ENCODE results near the gene TENT5A.
"Not testable (repeated sequence)": the region's sequence is repeated elsewhere in the genome, so short reads cannot be mapped to it uniquely, and the experiment has no call there.

TENT5A gene

GRCh38 chr6:81749707-81750106 lies 2.8 kb downstream of the TENT5A start:
- no peak for DNase-seq

- no peak for DNase-seq
Measured at GRCh38 chr6:81748994-81749393, 3.5 kb downstream of the TENT5A start.

DNA sequence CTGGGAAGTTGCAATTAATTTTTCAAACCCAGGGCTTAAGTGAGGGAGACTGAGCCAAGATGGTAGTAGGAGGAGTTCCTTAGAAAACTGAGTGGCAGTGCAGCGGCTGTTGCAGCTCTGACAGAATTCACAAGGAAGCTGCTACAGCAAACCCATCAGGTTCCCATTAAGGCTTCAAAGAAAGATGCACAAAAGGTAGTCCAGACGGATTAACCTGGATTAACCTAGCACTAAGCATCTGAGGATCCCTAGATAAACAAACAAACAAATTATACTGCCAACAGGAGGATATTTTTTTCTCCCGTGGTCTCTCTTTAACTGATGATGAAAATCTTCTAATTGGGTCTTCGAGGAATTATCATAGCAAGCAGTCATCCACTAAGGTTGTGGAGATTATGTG lies 5.2 kb downstream of the TENT5A start:
- DNase-seq, result no peak

GRCh38 chr6:81744131-81744530 lies 8.3 kb downstream of the TENT5A start:
- no peak for DNase-seq

DNA sequence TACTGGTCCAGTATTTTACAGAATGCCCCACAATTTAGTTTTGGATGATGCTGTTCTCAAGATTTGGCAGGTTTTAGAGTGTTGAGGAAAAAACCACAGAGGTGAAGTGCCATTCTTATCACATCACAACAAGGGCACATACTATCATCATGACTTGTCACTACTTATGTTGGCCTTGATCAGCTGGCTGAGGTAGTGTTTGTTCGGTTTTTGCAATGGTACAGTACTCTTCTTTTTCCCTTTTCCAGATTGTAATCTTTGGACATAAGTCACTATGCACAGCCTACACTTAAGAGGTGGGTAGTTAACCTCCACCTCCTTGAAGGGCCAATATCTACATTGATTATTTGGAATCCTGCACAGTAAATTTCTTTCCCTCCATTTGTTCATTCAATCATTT lies 8.8 kb downstream of the TENT5A start:
- DNase-seq, result no peak

- no peak for DNase-seq
Measured at GRCh38 chr6:81741689-81742088, 10.8 kb downstream of the TENT5A start.

GRCh38 chr6:81740591-81740990 lies 11.9 kb downstream of the TENT5A start:
- not testable (repeated sequence) for DNase-seq

DNA sequence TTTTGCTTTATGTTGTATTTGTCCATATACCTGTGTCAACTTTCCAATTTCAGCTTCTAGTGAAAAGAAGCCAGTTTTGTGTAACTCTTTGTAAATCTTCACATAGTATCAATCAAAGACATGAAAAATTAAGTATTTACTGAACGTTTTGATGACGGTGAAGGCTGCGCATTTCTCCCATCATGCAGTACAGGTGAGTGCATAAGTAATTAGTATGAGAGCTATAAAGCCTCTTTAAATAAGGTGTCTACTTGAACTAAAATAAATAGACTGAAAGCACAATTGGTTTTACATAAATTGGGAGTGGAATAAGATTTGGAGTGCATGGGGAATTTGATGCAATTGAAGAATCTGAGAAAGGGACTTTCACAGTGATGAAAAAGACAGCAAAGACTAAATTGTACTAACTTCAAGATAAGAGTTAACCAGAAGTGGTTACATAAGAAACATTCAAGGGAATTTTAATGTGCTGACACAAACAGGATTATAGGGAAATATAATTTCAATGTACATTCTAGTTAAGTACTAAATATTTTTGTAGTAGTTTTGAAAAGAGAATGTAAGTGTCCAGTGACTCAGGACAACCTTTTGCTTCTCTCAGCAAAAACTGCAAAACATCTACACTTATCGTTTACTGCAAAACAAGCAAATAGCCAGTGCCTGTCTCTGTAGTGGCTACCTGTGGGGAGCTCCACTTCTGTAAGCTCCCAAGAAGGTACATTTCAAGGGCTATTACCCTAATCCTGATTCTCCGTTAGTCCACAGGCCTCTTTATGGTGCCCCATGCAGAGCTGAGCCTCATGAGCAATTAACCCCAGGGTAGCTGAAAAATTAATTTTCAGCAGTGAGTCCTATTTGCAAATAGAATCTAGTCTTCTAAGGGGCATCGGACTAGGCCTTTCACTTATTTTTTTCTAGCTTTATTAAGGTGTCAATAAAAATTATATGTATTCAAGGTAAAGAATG lies 13.0 kb downstream of the TENT5A start:
- no peak for DNase-seq

DNA sequence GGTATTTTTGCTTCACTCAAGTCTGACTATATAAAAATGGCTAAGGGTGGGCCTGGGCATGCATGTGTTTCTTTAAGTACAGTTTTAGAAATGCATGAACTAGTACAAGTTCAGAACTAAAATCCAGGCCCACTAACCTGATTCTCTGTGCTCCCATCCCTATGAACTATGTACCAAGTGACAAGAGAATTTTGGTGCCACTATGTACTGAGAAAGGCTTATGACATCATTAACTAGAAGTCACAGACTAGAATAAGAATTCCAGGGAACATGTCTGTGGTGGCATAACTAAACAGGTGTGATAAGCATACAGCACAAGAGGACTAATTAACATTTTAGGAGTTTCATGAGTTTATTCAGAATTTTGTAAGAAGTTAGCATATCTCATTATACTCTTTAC lies 16.1 kb downstream of the TENT5A start:
- no peak for DNase-seq

GRCh38 chr6:81735756-81736380 lies 16.6 kb downstream of the TENT5A start:
- DNase-seq, result no peak

DNA sequence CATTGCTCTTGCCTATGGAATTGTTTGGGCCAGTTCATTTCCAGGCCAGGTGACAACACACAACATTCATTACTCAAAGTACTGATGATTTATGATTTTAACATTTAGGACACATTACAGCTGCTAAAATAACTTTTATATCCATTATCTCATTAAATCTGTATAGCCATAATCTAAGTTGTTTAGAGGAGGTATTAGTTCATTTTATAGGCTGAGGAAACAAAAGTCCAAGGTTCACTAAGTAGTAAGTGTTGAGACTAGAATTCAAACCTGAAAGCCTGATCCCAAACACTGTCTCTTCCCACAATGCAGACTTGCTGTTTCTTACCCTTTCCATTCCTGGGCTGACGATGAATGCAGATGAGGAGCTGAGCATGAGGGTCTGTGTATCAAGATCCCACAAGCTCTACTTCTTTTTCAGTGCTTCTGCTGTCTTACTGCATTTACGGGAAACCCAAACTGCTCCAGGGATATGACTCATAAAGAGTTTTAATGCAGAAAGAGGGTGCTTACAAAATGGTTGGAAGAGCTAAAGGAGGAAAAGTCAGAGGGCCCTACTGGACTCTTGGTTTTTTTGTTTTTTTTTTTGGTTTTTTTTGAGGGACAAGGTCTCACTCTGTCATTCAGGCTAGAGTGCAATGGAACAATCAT lies 17.9 kb downstream of the TENT5A start:
- DNase-seq, result no peak

- no peak for DNase-seq
Measured at GRCh38 chr6:81734081-81734480, 18.4 kb downstream of the TENT5A start.

GRCh38 chr6:81731814-81732213 lies 20.7 kb downstream of the TENT5A start:
- no peak for DNase-seq

- DNase-seq, result no peak
Measured at GRCh38 chr6:81727876-81728517, 24.5 kb downstream of the TENT5A start.

GRCh38 chr6:81725127-81725526 lies 27.4 kb downstream of the TENT5A start:
- no peak for DNase-seq

DNA sequence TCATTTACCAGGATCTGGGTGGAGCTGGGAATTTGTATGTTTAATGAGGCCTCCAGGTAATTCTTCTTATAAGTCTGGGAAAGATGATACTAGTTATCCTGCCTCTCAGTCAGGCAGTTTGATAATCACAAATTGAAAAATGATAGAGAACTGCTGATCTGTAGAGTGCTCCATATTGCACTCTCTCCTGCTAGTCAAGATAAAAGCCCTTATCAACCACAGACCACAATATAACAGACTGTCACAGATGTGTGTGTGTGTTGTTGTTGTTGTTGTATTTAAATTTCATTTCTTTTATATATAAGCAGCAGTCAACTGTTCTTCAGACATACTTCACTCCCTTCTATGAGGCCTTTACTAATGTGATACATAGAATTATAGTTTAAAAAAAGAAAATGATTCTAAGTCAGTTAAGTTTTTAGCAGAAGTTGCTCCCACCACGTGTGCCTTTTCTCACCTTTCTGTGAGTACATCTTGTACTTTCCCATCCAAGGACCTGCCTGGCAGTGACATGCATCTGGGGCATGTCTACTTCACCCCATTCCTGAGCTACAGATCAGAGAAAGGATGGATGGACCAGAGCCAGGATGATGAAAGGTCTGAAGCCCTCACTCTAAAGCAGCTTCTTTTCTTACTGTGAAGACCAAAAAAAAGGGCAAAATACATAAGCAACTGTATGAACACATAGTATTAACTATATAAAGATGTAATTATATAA lies 29.8 kb downstream of the TENT5A start:
- no peak for DNase-seq

GRCh38 chr6:81720427-81720826 lies 32.1 kb downstream of the TENT5A start:
- no peak for DNase-seq

DNA sequence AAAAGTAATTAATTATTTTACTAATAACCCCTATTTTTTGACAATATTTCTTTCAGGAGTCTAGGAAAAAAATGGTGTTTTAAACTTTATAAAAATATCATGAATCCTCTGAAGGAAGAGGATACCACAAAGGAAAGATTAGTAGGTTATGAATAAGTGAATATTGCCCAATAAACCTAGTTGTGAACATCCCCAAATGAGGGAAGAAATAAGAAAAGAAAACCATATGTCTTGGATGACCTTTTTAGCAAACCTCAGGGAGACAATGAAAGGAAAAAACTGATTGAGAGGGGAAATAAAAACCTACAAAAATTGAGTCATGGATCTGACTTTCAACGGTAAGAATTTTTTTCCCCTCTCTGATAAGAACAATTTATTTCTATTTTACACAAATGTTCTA lies 34.4 kb downstream of the TENT5A start:
- no peak for DNase-seq

DNA sequence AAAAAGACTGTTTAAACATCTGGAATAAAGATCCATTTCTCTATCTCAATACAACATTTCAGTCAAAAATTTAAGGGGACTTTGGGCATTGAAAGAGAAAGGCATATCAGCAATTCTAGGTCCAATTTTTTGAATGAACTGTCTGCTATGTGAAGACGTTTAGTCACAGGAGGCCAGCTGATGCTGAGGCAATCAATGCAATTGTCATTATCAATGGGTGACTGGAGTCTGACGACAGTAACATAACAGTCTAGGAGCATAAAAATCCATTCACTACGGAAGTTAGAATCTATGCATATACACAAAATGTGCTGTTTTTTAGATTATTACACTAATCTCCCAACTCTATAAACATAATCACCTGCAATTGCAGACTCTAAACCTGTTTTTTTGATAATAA lies 37.8 kb downstream of the TENT5A start:
- no peak for DNase-seq

GRCh38 chr6:81713205-81713604 lies 39.3 kb downstream of the TENT5A start:
- no peak for DNase-seq

DNA sequence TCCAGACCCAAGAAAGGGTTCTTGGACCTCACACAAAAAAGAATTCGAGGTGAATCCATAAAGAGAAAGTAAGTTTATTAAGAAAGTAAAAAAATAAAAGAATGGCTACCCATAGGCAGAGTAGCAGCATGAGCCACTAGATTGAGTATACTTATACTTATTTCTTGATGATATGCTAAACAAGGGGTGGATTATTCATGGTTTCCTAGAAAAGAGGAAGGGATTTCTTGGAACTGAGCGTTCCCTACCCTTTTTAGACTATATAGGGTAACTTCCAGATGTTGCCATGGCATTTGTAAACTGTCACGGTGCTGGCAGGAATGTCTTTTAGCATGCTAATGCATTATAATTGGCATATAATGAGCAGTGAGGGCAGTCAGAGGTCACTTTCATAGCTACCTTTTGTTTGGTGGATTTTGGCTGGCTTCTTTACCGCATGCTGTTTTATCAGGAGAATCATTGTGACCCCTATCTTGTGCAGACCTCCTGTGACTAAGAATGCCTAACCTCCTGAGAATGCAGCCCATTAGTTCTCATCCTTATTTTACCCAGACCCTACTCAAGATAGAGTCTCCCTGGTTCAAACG lies 44.3 kb downstream of the TENT5A start:
- DNase-seq, result no peak

- no peak for DNase-seq
Measured at GRCh38 chr6:81704700-81705099, 47.8 kb downstream of the TENT5A start.
